ENCODE data around the gene ARVCF. TPM values are rescaled to one million over a fixed set of nuclear protein-coding genes. Genes with fewer than 3 reads are reported as not detected.

ARVCF gene
- polyA plus RNA-seq (ENCODE audit: insufficient read length in 4 of 4): 10 to 100 TPM; 18.0 to 31.2 (median 20.2) TPM

GRCh38 chr22:20016734-20017621 lies at the start of gene ARVCF:
TSS of gene ARVCF (minus strand) at chr22:20016823. CDS start at chr22:19990794, 26,029 bp downstream.
- DNase-seq (ENCODE audit: low read depth in 4 of 4, low spot score in 3 of 4): peak; percentile 67 to 85 (median 74)

- DNase-seq (ENCODE audit: low read depth in 4 of 4, low spot score in 3 of 4): no peak
These were observed 49.4 kb upstream of the ARVCF start for GRCh38 chr22:20065896-20066616.

- DNase-seq (ENCODE audit: low read depth in 4 of 4, low spot score in 3 of 4): no peak
These were observed 48.1 kb upstream of the ARVCF start for GRCh38 chr22:20064545-20065262.

- DNase-seq (ENCODE audit: low read depth in 4 of 4, low spot score in 3 of 4): no peak
These were observed 47.5 kb upstream of the ARVCF start for GRCh38 chr22:20064140-20064480.

- DNase-seq (ENCODE audit: low read depth in 4 of 4, low spot score in 3 of 4): no peak
These were observed 46.9 kb upstream of the ARVCF start for GRCh38 chr22:20063271-20064139.

GRCh38 chr22:20062766-20063083 lies 46.1 kb upstream of the ARVCF start:
- DNase-seq (ENCODE audit: low read depth in 4 of 4, low spot score in 3 of 4): no peak

GRCh38 chr22:20062043-20062765 lies 45.6 kb upstream of the ARVCF start:
- no peak for DNase-seq (ENCODE audit: low read depth in 4 of 4, low spot score in 3 of 4)

- no peak for DNase-seq (ENCODE audit: low read depth in 4 of 4, low spot score in 3 of 4)
These were observed 44.8 kb upstream of the ARVCF start for GRCh38 chr22:20061481-20061861.

GRCh38 chr22:20060700-20061480 lies 44.3 kb upstream of the ARVCF start:
- no peak for DNase-seq (ENCODE audit: low read depth in 4 of 4, low spot score in 3 of 4)

GRCh38 chr22:20058989-20059770 lies 42.6 kb upstream of the ARVCF start:
- DNase-seq (ENCODE audit: low read depth in 4 of 4, low spot score in 3 of 4): no peak

- DNase-seq (ENCODE audit: low read depth in 4 of 4, low spot score in 3 of 4): no peak
These were observed 41.1 kb upstream of the ARVCF start for GRCh38 chr22:20057596-20058268.

- no peak for DNase-seq (ENCODE audit: low read depth in 4 of 4, low spot score in 3 of 4)
These were observed 40.2 kb upstream of the ARVCF start for GRCh38 chr22:20056696-20057386.

- no peak for DNase-seq (ENCODE audit: low read depth in 4 of 4, low spot score in 3 of 4)
These were observed 39.5 kb upstream of the ARVCF start for GRCh38 chr22:20056161-20056560.

GRCh38 chr22:20055654-20056053 lies 39.0 kb upstream of the ARVCF start:
- no peak for DNase-seq (ENCODE audit: low read depth in 4 of 4, low spot score in 3 of 4)

- no peak for DNase-seq (ENCODE audit: low read depth in 4 of 4, low spot score in 3 of 4)
These were observed 38.5 kb upstream of the ARVCF start for GRCh38 chr22:20055144-20055543.

GRCh38 chr22:20054485-20054884 lies 37.9 kb upstream of the ARVCF start:
- DNase-seq (ENCODE audit: low read depth in 4 of 4, low spot score in 3 of 4): no peak

GRCh38 chr22:20054034-20054427 lies 37.4 kb upstream of the ARVCF start:
- DNase-seq (ENCODE audit: low read depth in 4 of 4, low spot score in 3 of 4): no peak

All from right renal pelvis (tissue), 4 donors.